Measurements from ENCODE around the gene SLC2A1. TPM values are rescaled to one million over a fixed set of nuclear protein-coding genes. Genes with fewer than 3 reads are reported as not detected.

Gene SLC2A1
- polyA plus RNA-seq, 3 donors, result 31.1 to 36.8 (median 34.9) TPM

DNA sequence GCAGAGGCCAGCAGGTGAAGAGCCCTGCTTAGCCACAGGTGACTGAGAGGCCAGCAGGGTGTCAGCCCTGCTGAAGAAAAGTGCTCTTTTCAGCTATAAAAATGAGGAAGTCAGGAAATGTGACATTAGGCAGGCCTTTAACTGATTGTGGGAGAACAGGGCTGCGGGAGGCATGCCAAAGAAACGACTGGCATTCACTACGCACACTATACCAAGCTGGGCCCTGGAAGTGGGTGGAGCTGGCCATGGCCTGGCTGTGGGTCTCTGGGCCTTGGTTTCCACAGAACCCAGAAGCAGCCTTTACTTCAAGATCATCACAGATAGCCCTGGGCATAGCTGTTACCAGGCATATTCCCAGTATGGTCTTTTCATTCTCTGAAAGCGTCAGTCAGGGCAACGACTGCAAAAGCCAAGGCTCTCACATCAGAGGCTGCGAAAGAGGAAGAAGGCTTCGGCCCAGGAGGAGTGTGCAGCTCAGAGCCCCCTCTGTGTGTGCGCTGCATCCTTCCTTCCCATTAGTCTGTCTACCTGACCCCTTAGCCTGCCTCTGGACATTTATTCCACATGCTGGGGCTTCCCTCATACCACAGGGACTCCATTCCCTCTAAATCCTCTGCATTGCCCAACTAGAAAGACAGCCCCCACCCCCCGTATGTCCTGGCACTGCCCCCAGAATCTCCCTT is 14.3 kb downstream of the SLC2A1 start:
- no peak for DNase-seq (ENCODE audit: low read depth in 3 of 3, low spot score in 2 of 3)

DNA sequence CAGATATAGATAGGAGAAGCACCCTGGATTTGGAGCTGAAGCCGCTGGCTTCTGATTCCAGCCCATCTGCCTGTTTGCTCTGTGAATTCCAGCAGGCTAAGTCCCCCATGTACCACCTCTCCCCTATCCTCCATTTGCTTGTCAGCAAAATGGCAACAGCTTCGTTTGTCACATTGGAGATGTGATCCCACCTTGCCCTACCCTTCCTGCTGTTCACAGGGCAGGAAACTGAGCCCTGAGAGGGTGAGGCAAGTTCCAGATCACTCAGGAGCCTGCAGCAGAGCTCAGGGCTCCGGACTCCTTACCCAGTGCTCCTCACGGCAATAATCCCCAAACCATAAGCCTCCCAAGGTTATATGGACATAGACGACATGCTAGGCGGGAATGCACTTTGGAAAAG is 14.9 kb downstream of the SLC2A1 start:
- DNase-seq (ENCODE audit: low read depth in 3 of 3, low spot score in 2 of 3), result no peak

DNA sequence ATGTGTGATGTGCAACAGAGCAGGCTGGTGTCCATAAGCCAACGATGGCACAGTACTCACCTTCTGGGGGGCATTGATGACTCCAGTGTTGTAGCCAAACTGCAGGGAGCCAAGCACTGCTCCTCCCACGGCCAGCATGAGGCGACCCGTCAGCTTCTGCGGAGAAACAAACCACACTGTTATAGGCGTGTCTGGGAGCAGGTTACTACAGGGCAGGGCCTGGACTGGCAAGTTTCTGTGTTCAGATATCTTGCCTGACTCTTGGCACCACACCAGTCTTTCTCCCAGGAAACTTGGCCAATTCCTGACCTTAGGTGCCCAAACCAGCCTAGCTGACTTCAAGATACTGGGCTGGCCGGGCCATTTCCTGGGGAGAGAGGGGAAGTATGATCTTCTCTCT is 15.5 kb downstream of the SLC2A1 start:
- no peak for DNase-seq (ENCODE audit: low read depth in 3 of 3, low spot score in 2 of 3)

DNA sequence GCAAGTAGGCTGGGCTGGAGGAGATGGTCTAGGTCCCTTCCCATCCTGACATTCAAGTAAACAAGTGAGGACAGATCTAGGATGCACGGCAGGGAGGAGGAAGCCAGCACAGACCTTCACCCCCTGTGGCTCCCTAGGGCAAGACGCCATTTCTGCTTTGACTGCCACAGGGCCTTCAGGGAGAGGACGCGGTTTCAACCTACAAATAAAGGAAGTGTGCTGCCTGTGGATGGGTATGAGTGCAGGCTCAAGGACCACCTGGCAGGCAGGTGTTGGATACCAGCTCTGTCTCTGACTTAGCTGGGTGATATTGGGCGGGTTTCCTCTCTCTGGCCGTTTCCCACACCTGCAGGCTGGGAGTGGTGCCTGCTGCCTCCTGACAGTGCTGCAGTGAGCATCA is 16.2 kb downstream of the SLC2A1 start:
- no peak for DNase-seq (ENCODE audit: low read depth in 3 of 3, low spot score in 2 of 3)

DNA sequence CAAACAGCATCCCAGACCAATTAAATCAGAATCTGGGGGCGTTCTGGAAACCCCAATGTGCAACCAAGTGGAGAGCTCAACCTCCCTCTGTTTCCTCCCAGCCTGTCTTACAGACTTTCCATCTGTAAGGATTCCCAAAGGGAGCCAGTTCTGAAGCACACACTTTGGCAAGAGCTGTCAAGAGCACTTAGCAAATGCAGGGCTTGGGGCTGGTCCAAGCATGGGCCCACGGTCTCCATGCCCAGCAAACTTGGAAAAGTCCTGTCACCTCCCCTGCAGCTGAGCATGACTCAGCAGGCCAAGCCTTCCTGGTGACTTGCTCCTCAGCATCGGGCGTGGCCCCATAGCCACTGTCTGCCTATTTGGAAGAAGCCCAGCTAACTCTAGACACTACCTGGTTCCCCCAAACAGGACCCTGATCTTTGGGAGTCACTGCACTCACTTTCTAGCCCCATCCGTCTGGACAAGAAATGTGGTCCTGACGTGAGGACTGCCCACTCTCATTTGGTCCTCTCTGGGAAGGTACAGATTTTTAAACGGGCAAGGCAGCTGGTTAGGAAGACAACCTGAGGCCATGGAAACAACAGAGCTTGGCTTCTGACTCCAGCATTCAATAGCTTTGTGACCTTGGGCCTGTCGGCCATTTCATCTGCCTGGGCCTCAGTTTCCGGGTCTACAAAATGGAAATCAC is 16.9 kb downstream of the SLC2A1 start:
- no peak for DNase-seq (ENCODE audit: low read depth in 3 of 3, low spot score in 2 of 3)

DNA sequence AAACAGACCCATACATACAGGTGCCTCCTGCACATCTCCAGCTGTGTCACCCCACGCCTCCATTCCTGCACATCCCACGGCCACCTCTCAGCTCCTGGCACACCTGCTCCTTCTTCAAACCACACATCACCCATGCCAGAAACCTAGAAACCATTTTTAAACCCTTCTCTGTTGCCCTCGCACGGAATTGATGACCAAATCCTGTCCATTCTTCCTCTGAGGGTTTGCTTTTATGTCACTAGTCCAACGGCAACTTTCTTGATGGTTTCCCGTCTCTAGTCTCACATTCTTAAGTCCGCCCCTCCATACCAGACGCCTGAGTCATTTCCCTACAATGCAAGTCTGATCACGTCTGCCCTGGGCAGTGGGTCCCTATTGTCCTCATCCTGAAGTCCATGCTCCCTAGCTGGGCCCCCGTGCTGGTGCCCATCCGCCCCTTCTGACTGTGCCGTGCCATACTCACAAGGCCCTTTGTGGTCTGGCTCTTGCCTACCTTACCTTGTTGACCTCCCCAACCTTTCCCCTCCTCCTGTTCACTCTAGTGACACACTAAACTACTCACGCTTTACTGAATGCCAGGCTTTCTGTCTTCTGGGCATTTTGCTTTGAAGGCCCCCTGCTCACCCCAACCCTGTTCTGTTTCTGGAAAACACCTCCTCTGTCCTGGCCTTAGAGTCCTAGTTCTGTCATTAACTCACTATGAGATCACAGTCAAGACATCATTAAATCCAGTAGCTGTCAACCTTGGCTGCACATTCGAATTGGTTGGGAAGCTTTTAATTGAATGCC is 17.6 kb downstream of the SLC2A1 start:
- no peak for DNase-seq (ENCODE audit: low read depth in 3 of 3, low spot score in 2 of 3)

DNA sequence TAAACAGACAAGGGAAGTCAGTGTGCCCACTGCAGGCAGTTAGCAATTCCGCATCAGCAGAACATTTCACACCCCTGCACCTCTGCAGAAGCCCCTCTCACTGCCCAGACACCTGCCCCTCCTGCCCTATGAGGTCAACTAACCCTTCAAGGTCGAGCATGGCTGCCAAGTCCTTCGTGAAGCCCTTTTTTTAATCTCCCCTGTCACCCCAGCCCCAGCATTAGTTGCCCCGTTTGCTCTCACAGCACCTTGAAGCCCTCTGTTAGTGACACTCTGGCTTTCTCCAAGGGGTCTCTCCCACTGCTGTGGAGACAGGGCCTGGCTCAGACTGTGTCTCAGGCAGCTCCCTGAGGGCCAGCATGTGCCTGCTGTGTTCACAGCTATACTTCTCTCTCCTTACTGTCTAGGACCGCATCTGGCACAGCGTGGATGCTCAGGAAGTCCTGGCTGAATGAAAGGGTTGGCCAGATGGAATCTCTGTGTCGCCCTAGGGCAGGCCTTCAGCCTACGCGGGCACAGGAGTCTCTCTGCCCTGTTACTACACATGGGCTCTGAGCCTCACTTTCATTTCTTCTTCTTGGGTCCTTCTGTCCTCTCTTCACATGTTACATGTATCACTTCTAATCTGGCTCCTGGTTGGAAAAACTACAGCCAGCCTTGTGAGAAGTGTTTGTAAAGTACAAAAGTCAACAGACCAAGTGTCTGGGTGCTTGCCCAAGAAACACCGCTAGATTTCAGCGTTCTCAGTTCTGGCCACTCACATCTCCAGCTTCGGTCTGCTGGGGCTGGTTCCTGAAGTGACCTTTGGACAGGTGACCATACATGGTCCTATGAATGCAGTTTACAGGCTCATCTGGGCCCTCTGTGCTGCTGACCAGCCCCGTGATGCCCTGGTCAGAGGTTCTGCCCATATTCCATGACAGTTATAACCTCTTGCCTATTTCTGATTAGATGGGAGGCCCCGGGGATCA is 19.7 kb downstream of the SLC2A1 start:
- no peak for DNase-seq (ENCODE audit: low read depth in 3 of 3, low spot score in 2 of 3)

DNA sequence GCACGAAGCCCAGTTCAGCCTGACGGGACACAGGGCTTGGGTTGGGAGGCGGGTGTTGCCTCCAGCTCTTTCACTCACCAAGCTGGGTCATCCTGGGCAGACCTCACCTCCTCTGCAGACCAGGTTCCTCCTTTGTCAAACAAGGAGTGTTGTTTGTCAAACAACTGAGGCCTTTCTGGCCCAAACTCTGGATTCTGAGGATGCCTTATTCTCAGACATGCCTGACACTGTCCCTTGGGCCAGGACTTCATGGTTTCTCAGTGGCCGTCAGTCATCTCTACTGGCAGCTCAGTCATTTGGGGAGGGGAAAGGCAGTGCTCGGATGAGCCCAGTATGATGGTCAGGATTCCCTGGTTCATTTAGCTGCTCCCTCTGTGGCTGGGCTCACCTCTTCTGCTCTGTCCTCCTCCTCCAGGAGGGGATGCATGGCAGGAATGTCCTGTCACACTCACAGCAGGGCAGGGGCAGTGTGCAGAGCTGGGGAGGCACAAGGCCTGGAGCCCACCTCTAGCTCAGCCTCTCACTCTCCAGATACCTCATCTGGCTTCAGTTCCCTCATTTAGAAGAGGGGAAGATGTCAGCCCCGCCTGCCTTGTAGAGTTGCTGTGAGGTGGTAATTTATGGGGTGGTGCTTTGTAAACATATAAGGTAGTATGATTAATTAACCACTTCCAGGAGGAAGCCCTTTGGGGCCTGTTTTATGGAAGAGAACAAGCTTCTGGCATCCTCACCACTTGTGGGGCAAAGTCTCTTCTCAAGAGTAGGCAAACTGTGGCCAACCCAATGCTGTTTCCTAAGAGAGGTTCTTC is 20.6 kb downstream of the SLC2A1 start:
- DNase-seq (ENCODE audit: low read depth in 3 of 3, low spot score in 2 of 3), result no peak

DNA sequence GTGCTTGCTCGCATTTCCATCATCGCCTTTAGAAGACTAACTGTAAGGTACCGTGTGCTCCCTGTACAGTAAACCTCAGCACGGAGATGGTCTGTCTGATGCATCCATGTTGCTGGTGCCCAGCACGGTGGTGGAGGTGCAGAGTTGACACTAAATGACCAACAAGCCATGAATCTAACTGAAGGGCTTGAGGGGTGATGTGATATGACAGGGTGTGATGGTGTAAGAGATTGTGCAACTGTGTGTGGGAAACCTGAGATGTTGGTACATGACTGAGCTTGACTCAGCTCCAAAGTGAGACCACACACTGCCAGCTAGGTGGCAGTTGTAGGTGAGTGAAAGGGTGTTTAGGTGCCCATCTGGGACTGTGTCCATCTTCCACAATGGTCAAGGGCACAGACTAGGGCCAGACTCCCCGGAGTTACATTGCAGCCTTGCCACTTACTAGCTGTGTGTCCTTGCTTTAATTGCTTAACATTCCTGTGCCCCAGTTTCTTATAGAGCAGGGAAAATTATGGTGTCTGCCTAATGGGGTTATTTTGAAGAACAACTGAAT is 21.4 kb downstream of the SLC2A1 start:
- DNase-seq (ENCODE audit: low read depth in 3 of 3, low spot score in 2 of 3), result no peak

DNA sequence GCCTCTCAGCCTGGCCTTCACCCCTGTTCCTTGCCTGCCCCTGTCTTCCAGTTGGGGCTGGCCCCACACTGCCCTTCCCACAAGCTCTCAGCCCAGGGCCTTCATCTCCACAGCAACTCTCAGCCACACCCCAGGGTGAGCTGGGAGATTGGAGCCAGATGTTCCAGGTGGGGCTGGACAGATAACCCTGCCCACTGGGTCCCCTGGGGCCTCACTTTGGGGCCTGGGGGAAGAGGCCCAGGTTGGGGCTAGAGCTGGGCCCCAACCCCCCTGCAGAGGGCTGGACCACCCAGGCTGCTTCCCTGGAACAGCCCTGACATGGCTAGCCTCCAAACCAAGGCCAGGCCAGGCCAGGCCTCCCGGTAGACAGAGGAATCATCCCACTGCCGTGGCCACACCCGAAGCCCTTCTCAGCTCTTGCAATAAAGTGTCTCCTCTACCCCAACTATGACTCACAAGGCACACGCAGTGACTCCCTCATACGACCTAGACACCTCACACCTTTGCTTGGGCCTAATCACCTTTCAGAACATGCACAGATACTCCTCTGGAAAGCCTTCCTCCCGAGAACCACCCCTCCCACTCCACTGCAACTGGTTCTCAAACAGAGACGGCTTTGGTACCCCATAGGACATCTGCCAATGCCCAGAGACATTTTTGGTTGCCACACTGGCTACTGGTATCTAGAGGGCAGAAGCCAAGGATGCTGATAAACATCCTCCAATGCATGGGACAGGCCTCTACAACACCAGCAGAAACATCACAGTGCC is 22.2 kb downstream of the SLC2A1 start:
- no peak for DNase-seq (ENCODE audit: low read depth in 3 of 3, low spot score in 2 of 3)

DNA sequence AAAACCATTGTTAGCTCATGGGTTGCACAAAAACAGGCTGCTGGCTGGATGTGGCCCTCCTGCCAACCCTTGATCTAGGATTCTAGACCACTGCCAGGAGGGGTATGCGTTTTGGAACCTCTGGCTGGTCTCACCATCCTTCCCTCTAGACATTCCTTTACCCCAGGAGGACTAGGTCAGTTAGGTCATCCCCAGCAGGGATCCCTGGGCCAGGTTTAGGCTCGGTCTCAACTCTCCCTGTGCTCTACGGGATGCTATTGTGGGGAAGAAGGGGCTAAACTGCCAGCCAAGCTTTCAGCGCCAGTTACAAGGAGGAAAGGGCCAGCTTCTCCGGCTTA is 22.7 kb downstream of the SLC2A1 start:
- DNase-seq (ENCODE audit: low read depth in 3 of 3, low spot score in 2 of 3), result no peak

DNA sequence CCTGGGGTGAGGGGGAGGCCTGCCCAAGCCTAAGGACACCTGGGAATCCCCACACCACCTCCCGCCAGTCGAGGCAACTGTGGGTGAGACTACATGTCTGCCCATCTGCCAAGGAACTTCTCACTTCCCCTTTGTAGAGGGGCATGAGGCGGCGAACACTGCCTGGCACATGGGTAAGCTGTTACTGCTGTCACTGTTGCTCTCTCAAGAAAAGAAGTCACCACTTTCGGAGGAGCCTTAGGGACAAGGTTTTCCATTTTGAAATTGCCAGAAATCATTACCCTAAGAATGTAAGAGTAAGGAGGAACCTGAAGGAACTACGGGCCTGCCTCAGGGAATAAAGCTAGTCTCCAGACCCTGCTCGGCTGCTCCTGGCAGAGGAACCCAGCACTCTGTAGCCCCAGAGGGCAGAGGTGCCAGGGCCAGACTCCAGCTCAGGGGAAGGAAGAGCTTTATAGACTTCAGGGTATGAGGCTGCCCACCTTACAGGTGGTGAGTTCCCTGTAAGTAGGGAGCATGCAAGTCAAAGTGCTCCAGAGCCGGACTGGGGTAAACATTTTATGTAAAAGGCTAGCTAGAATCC is 23.3 kb downstream of the SLC2A1 start:
- no peak for DNase-seq (ENCODE audit: low read depth in 3 of 3, low spot score in 2 of 3)

DNA sequence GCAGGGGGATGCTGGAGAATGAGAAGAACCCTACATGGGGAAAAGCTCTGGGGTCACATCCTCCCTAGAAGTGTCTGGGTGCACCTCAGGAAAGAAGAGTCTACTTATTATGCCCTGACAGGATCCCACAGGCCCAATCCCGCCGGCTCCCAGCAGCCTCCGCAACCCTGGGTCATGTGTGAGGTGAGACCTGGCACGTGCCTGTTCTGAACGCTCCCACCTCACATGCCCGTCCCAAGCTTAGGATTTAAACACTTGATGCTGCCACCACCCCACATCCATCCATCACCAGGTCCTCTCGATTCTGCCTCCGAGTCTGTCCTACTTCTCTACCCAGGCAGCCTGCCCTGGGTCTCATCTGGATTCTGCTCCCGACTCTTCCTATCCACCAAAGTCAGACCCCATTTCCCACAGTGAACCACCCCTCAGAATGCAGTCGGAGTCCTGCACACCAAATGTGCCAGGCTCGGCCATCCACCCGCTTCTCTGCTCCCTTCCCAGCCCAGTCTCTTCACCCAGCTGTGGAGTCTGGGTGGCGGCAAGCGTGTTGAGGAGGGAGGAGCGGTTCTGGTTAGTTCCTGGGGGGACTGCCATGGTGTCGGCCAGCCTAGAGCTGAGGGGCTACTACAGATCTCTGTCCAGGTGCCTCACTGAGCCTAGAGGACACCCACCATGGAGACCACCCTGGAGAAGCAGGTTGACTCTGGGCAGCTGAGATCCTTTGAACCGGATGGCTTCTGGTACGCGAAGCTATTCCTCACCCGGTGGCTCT is 23.9 kb downstream of the SLC2A1 start:
- DNase-seq (ENCODE audit: low read depth in 3 of 3, low spot score in 2 of 3), result no peak

DNA sequence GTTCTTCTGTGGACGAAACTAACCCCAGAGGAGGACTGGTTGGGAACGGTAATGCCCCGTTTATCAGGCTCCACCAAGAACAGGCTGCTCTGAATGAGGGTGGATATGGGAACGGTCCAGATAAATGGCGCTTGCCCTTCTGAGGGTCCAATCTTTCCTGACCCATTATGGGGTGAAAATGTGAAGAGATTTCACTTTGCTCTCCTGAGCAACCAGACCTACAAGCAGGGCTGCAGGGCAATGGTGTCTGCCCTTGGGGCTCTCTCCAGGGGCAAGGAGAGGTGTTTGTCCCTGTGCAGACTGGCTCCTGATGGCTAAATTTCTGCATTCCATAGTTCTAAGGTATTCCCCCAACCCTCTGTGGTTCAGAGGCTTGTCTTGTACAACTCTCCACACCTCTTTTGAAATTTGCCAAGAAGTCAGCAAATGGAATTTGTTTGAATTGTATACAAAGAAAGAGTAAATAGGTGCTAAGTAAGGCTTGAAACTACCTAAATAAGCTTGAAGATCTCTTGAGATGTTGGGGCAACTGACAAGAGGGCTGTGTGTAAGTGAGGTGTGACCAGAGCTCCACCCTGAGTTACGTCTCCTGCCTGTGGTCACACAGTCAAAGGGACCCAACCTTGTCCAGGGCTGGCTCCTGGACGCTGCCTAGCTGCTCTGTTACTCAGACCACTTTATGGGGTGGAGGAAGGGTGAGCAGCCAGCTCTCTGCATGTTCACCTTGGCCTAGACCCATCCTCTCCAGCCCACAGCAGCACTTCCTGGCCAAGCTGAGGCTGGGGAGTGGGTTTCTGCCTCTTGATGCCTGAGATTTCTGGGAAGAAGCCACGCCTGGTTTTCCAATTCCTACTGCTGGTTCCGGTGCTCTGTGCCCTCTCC is 24.8 kb downstream of the SLC2A1 start:
- DNase-seq (ENCODE audit: low read depth in 3 of 3, low spot score in 2 of 3), result no peak

DNA sequence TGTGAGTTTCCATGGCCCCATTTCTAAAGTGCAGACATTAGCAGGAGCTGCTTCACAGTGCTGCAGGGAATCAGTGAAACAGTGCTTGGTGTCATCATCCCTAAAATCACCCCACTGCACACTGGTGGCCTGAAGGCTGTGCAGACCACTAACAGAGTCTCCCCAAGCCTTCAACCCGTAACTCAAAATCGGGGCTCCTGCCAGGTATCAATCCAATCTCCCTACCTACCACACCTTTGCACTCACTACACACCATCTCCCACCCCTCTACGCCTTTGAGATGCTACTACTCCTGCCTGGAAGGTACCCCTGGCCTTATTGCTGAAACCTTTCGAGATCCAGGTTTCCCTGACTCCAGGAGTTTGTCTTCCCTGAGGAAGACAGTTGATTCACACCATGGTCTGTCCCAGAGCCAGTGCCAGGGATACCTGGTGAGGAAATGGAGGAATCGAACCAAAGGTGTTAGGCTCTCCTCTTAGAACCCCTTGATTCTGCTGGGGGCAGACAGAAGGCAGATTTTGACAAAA is 25.5 kb downstream of the SLC2A1 start:
- no peak for DNase-seq (ENCODE audit: low read depth in 3 of 3, low spot score in 2 of 3)

DNA sequence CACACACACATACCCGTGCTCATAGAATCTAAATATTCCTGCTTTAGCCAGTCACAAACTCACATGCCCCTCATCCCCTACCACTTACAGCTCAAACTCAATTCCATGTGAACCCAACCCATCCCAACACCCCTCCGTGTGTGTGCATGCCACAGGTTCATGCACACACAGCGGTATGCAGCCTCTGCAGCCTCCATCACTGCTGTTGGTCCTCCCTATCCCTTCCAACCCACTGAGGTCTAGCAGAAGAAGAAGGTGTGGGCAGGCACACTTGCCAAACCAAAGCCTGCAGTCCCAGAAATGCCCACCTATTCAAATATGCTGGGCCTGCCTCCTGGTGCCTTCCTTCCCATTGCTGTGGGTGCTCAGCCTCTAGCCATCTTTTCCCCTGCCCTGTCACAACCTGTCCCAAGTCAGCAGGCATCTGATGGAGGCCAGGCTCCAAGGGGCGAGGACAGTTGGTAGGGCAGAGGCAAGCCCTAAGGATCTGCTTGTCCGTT is 26.2 kb downstream of the SLC2A1 start:
- DNase-seq (ENCODE audit: low read depth in 3 of 3, low spot score in 2 of 3), result no peak

Measured in right renal cortex interstitium (tissue), 3 donors.